ENCODE results near the gene MAPKBP1.

Gene MAPKBP1

DNA sequence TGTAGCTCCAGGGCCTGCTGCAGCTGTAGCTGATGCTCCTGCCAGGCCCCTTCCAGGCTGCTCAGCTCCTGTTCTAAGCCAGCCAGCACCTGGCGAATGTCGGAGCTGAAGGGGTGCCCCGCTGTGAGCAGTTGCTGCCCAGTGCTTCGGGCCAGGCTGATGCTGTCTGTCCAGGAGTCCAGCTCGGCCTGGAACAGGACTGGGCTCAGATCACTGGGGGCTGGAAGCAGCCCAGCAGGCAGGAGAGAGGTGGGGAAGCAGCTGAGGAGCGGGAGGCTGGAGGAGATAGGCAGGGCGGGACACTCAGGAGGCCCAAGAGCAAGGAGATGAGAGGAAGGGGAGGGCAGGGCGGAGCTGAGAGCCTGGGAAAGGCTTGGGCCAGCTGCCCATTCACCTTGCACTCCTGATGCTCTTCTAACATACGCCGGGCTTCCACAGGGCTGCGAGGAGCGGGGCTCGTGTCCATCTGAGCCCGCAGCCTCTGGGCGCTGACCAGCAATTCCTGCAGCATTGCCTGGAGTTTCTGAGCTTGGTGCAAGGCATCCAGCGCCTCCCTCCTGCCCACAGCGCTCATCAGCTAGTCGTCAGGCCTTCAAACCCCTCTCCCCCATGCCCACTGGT lies 87.6 kb downstream of the MAPKBP1 start:
- Histone ChIP-seq H3K4me1 (ENCODE audit: control insufficient read depth, insufficient read depth, low read length) (peaks cover 29% of the 10 kb centered on the region), H3K9me3 (ENCODE audit: control insufficient read depth, insufficient read depth, low read depth, low read length) (no peaks in the 10 kb centered on the region), H3K27ac (ENCODE audit: low read depth, low read length) (no peak overlapping the region), H3K4me3 (ENCODE audit: low read depth, low read length) (no peak overlapping the region), H3K27me3 (ENCODE audit: control insufficient read depth, insufficient read depth, low read length) (no peaks in the 10 kb centered on the region), H3K9ac (ENCODE audit: low read length) (no peak overlapping the region), H3K36me3 (ENCODE audit: control insufficient read depth, insufficient read depth, low read length) (no peaks in the 10 kb centered on the region)

- H3K4me3 ChIP-seq (ENCODE audit: low read depth, low read length) = no peak overlapping the region
- no peaks in the 10 kb centered on the region for H3K36me3 ChIP-seq (ENCODE audit: control insufficient read depth, insufficient read depth, low read length)
- H3K27ac ChIP-seq (ENCODE audit: low read depth, low read length) = no peak overlapping the region
- H3K27me3 ChIP-seq (ENCODE audit: control insufficient read depth, insufficient read depth, low read length) = no peaks in the 10 kb centered on the region
- no peak overlapping the region for H3K9ac ChIP-seq (ENCODE audit: low read length)
- no peaks in the 10 kb centered on the region for H3K9me3 ChIP-seq (ENCODE audit: control insufficient read depth, insufficient read depth, low read depth, low read length)
- peaks cover 31% of the 10 kb centered on the region for H3K4me1 ChIP-seq (ENCODE audit: control insufficient read depth, insufficient read depth, low read length)
These were observed 88.3 kb downstream of the MAPKBP1 start for GRCh38 chr15:41862515-41863116.

- no peaks in the 10 kb centered on the region for H3K9me3 ChIP-seq (ENCODE audit: control insufficient read depth, insufficient read depth, low read depth, low read length)
- H3K4me1 ChIP-seq (ENCODE audit: control insufficient read depth, insufficient read depth, low read length) = peaks cover 31% of the 10 kb centered on the region
- H3K27ac ChIP-seq (ENCODE audit: low read depth, low read length) = no peak overlapping the region
- H3K36me3 ChIP-seq (ENCODE audit: control insufficient read depth, insufficient read depth, low read length) = no peaks in the 10 kb centered on the region
- H3K4me3 ChIP-seq (ENCODE audit: low read depth, low read length) = no peak overlapping the region
- no peaks in the 10 kb centered on the region for H3K27me3 ChIP-seq (ENCODE audit: control insufficient read depth, insufficient read depth, low read length)
- no peak overlapping the region for H3K9ac ChIP-seq (ENCODE audit: low read length)
These were observed 91.3 kb downstream of the MAPKBP1 start for GRCh38 chr15:41865490-41866055.

DNA sequence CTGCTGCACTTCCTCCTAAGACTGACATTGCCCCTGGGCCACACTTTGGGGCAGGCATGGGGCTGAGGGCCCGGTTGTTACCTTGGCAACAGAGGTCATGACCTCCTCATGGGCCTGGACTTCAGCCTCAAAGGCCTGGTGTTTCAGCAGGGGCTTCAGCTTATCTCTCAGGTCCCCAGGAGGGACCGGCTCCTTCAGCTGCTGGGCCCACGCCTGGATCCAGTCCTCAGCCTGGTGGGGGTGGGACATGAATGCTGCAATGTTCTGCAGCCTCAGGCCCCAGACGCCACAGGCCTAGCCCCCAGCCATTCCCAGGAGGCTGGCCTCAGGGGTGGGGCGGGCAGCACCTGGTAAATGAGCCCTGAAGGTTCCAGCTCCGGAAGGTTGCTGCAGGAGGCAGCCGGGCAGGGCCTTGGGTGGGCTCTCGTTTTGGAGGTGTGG lies 92.0 kb downstream of the MAPKBP1 start:
- no peak overlapping the region for H3K27ac ChIP-seq (ENCODE audit: low read depth, low read length)
- H3K4me3 ChIP-seq (ENCODE audit: low read depth, low read length) = no peak overlapping the region
- H3K9ac ChIP-seq (ENCODE audit: low read length) = no peak overlapping the region
- H3K9me3 ChIP-seq (ENCODE audit: control insufficient read depth, insufficient read depth, low read depth, low read length) = no peaks in the 10 kb centered on the region
- no peaks in the 10 kb centered on the region for H3K36me3 ChIP-seq (ENCODE audit: control insufficient read depth, insufficient read depth, low read length)
- H3K27me3 ChIP-seq (ENCODE audit: control insufficient read depth, insufficient read depth, low read length) = no peaks in the 10 kb centered on the region
- peaks cover 31% of the 10 kb centered on the region for H3K4me1 ChIP-seq (ENCODE audit: control insufficient read depth, insufficient read depth, low read length)

DNA sequence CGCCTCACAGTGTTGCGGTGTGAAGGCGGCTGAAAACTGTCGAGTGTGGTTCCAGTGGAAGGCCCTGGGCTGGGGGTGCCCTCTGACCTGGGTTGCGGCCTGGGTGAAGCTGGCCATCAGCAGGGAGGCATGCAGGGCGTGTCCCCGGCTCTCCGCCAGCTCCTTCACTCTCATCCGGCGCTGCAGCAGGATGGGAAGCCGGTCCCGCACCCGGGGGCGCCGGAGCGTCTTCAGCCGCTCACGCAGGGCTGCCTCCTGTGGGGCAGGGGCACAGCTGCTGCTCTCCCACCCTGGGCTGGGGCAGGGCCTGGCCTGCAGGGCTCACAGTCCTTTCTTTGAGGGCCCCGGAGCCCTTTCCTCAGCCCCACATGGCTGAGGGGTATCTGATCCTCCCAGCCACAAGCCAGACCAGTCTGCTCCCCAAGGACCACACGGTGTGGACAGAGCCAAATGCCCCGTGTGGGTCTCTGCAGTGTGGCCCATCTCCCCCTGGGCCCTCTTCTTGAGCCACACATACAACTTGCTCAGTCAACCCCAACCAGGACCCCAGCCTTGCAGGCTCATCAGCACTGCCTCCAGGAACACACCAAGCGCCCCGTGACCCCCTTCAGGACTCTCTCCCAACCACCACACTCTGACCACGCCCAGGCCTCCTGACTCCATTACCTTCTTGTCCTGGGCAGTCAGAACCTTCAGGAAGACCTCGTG lies 92.7 kb downstream of the MAPKBP1 start:
- no peak overlapping the region for H3K27ac ChIP-seq (ENCODE audit: low read depth, low read length)
- H3K9me3 ChIP-seq (ENCODE audit: control insufficient read depth, insufficient read depth, low read depth, low read length) = no peaks in the 10 kb centered on the region
- no peak overlapping the region for H3K9ac ChIP-seq (ENCODE audit: low read length)
- H3K27me3 ChIP-seq (ENCODE audit: control insufficient read depth, insufficient read depth, low read length) = no peaks in the 10 kb centered on the region
- peaks cover 27% of the 10 kb centered on the region for H3K4me1 ChIP-seq (ENCODE audit: control insufficient read depth, insufficient read depth, low read length)
- H3K36me3 ChIP-seq (ENCODE audit: control insufficient read depth, insufficient read depth, low read length) = no peaks in the 10 kb centered on the region
- no peak overlapping the region for H3K4me3 ChIP-seq (ENCODE audit: low read depth, low read length)

DNA sequence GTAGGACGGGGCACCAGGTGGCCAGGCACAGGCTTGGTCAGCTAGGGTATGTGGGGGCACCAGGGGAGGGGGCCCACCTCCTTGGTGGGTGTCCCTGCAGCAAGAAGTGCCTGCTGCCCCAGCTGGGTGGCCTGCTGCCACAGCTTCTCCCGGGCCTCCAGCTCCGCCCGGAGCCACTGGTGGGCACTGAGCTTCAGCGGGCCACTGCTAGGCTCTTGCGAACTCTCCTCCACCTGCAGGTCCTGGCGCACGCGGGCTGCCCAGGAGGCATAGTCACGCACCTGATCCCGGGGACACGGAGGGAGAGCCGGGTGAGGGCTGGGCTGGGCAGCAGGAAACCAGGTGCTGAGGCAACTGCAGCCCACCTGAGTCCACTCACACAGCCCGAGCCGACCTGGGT lies 94.0 kb downstream of the MAPKBP1 start:
- no peak overlapping the region for H3K9ac ChIP-seq (ENCODE audit: low read length)
- H3K27ac ChIP-seq (ENCODE audit: low read depth, low read length) = no peak overlapping the region
- H3K4me3 ChIP-seq (ENCODE audit: low read depth, low read length) = no peak overlapping the region
- H3K4me1 ChIP-seq (ENCODE audit: control insufficient read depth, insufficient read depth, low read length) = peaks cover 14% of the 10 kb centered on the region; the same call in 1 of the 2 replicates
- H3K27me3 ChIP-seq (ENCODE audit: control insufficient read depth, insufficient read depth, low read length) = no peaks in the 10 kb centered on the region
- no peaks in the 10 kb centered on the region for H3K9me3 ChIP-seq (ENCODE audit: control insufficient read depth, insufficient read depth, low read depth, low read length)
- no peaks in the 10 kb centered on the region for H3K36me3 ChIP-seq (ENCODE audit: control insufficient read depth, insufficient read depth, low read length)

GRCh38 chr15:41869770-41870688 lies 95.7 kb downstream of the MAPKBP1 start:
- peaks cover 14% of the 10 kb centered on the region; the same call in 1 of the 2 replicates for H3K4me1 ChIP-seq (ENCODE audit: control insufficient read depth, insufficient read depth, low read length)
- no peaks in the 10 kb centered on the region for H3K36me3 ChIP-seq (ENCODE audit: control insufficient read depth, insufficient read depth, low read length)
- no peak overlapping the region for H3K4me3 ChIP-seq (ENCODE audit: low read depth, low read length)
- no peak overlapping the region for H3K9ac ChIP-seq (ENCODE audit: low read length)
- H3K9me3 ChIP-seq (ENCODE audit: control insufficient read depth, insufficient read depth, low read depth, low read length) = no peaks in the 10 kb centered on the region
- H3K27ac ChIP-seq (ENCODE audit: low read depth, low read length) = no peak overlapping the region
- no peaks in the 10 kb centered on the region for H3K27me3 ChIP-seq (ENCODE audit: control insufficient read depth, insufficient read depth, low read length)

GRCh38 chr15:41870689-41871081 lies 96.4 kb downstream of the MAPKBP1 start:
- no peaks in the 10 kb centered on the region for H3K27me3 ChIP-seq (ENCODE audit: control insufficient read depth, insufficient read depth, low read length)
- no peak overlapping the region for H3K9ac ChIP-seq (ENCODE audit: low read length)

GRCh38 chr15:41871175-41871905 lies 97.1 kb downstream of the MAPKBP1 start:
- no peaks in the 10 kb centered on the region for H3K9me3 ChIP-seq (ENCODE audit: control insufficient read depth, insufficient read depth, low read depth, low read length)
- no peak overlapping the region for H3K27ac ChIP-seq (ENCODE audit: low read depth, low read length)
- H3K4me3 ChIP-seq (ENCODE audit: low read depth, low read length) = no peak overlapping the region
- no peak overlapping the region for H3K9ac ChIP-seq (ENCODE audit: low read length)
- H3K27me3 ChIP-seq (ENCODE audit: control insufficient read depth, insufficient read depth, low read length) = no peaks in the 10 kb centered on the region
- H3K4me1 ChIP-seq (ENCODE audit: control insufficient read depth, insufficient read depth, low read length) = peaks cover 7% of the 10 kb centered on the region; the same call in 1 of the 2 replicates
- no peaks in the 10 kb centered on the region for H3K36me3 ChIP-seq (ENCODE audit: control insufficient read depth, insufficient read depth, low read length)

More at GRCh38 chr15:41870689-41871081, 96.4 kb downstream of the MAPKBP1 start:
- Histone ChIP-seq H3K4me1 (ENCODE audit: control insufficient read depth, insufficient read depth, low read length) (peaks cover 14% of the 10 kb centered on the region; the same call in 1 of the 2 replicates), H3K27ac (ENCODE audit: low read depth, low read length) (no peak overlapping the region), H3K4me3 (ENCODE audit: low read depth, low read length) (no peak overlapping the region), H3K9me3 (ENCODE audit: control insufficient read depth, insufficient read depth, low read depth, low read length) (no peaks in the 10 kb centered on the region), H3K36me3 (ENCODE audit: control insufficient read depth, insufficient read depth, low read length) (no peaks in the 10 kb centered on the region)

- Histone ChIP-seq H3K9me3 (ENCODE audit: control insufficient read depth, insufficient read depth, low read depth, low read length) (no peaks in the 10 kb centered on the region), H3K4me1 (ENCODE audit: control insufficient read depth, insufficient read depth, low read length) (no peaks in the 10 kb centered on the region), H3K4me3 (ENCODE audit: low read depth, low read length) (no peak overlapping the region), H3K27me3 (ENCODE audit: control insufficient read depth, insufficient read depth, low read length) (no peaks in the 10 kb centered on the region; the same call in 1 of the 2 replicates), H3K36me3 (ENCODE audit: control insufficient read depth, insufficient read depth, low read length) (no peaks in the 10 kb centered on the region), H3K27ac (ENCODE audit: low read depth, low read length) (no peak overlapping the region), H3K9ac (ENCODE audit: low read length) (no peak overlapping the region)
These were observed 98.0 kb downstream of the MAPKBP1 start for GRCh38 chr15:41872166-41872747.

Measured in HUES6 (cell line).